GDM1 (cell line): ENCODE data around the gene RGS17.
"Not testable (repeated sequence)": the region's sequence is repeated elsewhere in the genome, so short reads cannot be mapped to it uniquely, and the experiment has no call there.

Source experiments
- DNase-seq: peaks from one replicate; lab custom pipeline; 2025; lab: John Stamatoyannopoulos, UW

RGS17 gene

GRCh38 chr6:153125032-153125431 lies 6.0 kb downstream of the RGS17 start:
- no peak for DNase-seq

- DNase-seq: no peak
Measured at GRCh38 chr6:153123801-153124200, 7.3 kb downstream of the RGS17 start.

GRCh38 chr6:153121311-153121710 lies 9.8 kb downstream of the RGS17 start:
- DNase-seq: no peak

- no peak for DNase-seq
Measured at GRCh38 chr6:153117986-153118879, 12.8 kb downstream of the RGS17 start.

- not testable (repeated sequence) for DNase-seq
Measured at GRCh38 chr6:153111082-153111481, 20.0 kb downstream of the RGS17 start.

- DNase-seq: not testable (repeated sequence)
Measured at GRCh38 chr6:153110612-153111011, 20.5 kb downstream of the RGS17 start.

- no peak for DNase-seq
Measured at GRCh38 chr6:153108315-153108714, 22.8 kb downstream of the RGS17 start.

- DNase-seq: no peak
Measured at GRCh38 chr6:153106021-153106420, 25.1 kb downstream of the RGS17 start.

- DNase-seq: no peak
Measured at GRCh38 chr6:153104220-153104619, 26.9 kb downstream of the RGS17 start.

- DNase-seq: no peak
Measured at GRCh38 chr6:153103319-153103655, 27.8 kb downstream of the RGS17 start.

- DNase-seq: no peak
Measured at GRCh38 chr6:153102605-153103318, 28.3 kb downstream of the RGS17 start.

- DNase-seq: no peak
Measured at GRCh38 chr6:153101461-153101860, 29.6 kb downstream of the RGS17 start.

- no peak for DNase-seq
Measured at GRCh38 chr6:153099636-153100035, 31.4 kb downstream of the RGS17 start.

GRCh38 chr6:153096792-153097191 lies 34.3 kb downstream of the RGS17 start:
- no peak for DNase-seq

- no peak for DNase-seq
Measured at GRCh38 chr6:153096031-153096430, 35.1 kb downstream of the RGS17 start.

- no peak for DNase-seq
Measured at GRCh38 chr6:153092082-153093013, 38.7 kb downstream of the RGS17 start.

- DNase-seq: no peak
Measured at GRCh38 chr6:153090241-153090930, 40.7 kb downstream of the RGS17 start.

- DNase-seq: no peak
Measured at GRCh38 chr6:153088796-153089195, 42.3 kb downstream of the RGS17 start.

GRCh38 chr6:153087436-153087835 lies 43.6 kb downstream of the RGS17 start:
- no peak for DNase-seq

- DNase-seq: no peak
Measured at GRCh38 chr6:153086225-153086990, 44.7 kb downstream of the RGS17 start.

GRCh38 chr6:153085239-153085638 lies 45.8 kb downstream of the RGS17 start:
- DNase-seq: no peak
